ENCODE data around the gene GALNTL6.

Gene GALNTL6

DNA sequence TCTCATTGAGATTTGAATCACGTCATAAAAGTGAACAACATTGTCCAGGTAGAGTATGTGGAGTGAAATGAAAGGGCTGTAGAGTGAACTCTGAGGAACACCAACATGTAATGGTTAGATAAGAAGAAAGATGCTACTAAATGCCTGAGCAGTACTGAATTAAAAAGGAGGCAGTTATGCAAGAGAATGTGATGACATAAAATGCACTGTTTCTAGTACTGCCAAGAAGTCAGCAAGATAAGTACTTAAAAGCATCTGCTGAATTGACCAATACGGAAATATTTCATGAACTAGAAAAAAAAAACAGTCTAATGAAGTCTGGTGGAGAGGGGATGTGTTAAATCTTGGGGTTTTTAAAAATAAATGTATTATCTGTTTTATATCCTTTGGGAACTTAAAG, 771.6 kb downstream of the GALNTL6 start:
- DNase-seq, result no peak

DNA sequence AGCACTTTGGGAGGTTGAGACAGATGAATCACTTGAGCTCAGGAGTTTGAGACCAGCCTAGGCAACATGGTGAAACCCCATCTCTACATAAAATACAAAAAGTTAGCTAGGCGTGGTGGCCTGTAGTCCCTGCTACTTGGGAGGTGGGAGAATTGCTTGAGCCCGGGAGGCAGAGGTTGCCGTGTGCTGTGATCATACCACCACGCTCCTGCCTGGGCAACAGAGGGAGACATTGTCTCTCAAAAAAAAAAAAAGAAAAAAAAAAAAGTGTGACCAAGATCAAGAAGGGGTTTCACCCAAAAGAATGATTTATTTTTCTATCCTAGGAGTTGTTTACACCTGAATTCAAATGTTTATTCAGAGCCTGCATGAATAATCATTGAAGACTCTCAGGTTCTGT, 783.0 kb downstream of the GALNTL6 start:
- DNase-seq, result no peak

DNA sequence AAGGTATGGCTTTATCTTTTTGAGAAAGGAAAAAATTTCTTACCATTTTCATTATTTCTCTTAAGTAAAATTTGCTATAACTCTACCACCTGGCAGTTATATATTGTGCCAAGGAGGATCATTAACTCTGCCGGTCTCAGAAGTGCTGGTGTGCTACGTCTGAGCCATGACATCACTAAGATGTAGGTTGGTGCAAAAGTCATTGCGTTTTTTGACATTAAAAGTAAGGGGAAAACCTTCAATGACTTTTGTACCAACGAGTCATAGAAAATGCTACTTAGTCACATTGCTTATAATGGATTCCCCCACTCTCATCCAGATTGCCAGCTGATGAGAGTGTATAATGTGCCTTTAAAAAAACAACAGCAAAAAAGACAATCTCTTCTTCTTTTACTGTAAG, 786.4 kb downstream of the GALNTL6 start:
- no peak for DNase-seq

DNA sequence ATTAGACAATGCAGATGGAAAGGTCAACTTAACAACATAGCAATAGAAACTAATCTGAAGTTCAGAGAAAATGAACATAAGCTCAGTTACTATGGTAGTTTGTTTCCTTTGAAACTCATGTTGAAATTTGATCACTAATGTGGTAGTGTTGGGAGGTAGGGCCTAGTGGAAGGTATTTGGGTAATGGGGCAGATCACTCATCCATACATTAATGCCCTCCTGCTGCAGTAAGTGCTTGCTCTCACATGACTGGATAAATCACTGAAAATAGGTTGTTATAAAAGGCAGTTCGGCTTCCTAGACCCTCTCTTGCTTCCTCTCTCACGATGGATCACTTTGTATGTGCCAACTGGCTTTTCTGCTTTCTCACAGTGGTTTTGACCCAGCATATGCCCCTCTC, 788.0 kb downstream of the GALNTL6 start:
- no peak for DNase-seq

DNA sequence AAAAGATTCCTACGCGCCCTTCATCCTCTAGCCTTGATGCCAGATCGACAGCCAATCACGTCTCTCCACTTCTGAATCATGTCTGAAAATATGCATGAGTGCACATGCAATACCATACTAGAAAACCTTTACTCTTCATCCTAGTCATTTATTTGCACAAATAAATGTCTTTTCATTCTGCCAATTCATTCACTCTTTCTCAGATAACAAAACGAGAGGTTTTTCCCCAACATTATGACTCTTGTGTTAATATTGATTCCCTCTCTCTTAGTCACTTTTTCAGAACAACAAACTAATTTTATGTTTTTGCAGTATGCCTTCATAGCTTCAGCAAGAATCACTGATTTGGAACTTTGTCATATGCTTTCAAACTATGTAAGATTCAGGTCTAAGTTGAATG, 806.0 kb downstream of the GALNTL6 start:
- no peak for DNase-seq

DNA sequence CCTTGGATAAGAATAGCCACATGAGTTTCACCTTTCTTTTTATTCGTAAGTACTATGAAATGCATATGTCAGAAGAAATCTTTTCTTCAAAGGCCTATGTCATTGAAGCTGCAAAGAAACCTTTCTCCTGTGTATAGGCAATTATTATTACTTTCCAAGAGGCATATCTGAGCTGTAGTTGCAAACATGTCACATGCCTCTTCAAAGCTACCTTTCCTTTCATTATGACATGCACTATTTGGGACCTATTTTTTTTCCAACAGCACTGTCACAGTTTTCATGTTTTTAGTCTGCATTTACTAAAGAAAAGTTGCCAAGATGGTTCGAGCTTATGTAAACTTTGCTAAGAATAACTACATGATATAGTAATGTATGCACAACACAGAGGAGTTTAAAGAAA, 806.6 kb downstream of the GALNTL6 start:
- no peak for DNase-seq

DNA sequence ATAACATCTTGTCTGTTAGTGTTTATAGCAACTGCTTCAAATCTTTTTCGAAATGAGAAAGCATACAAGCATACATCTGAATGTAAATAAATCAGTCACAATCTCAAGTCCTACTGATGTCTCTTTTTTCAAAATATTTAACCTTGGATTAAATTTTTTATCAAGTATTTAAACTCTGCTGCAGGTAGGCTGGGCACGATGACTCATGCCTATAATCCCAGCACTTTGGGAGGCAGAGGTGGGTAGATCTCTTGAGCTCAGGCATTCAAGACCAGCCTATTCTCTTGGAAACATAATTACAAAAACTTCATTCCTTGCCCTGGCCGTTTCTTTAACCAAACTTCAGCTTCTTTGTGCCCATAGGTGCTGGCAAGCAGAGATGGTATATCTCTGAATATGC, 815.1 kb downstream of the GALNTL6 start:
- no peak for DNase-seq

DNA sequence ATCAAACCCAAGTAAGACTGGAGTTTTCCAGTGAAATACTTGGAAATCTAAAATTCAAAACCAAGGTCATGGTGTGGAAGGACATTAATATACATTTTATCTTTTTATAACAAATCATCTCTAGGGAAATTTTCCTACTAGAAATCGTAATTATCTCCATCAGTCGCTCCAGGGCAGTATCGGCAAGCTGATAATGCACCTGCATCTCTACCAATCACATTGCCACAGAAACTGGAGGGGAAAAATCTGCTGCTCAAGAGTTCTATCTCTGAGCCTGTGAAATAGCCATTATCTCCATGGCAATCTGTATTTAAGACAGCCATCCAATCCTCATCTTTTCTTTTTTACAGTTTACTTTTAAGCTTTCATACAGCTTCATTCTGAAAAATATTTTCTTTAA, 817.1 kb downstream of the GALNTL6 start:
- no peak for DNase-seq

DNA sequence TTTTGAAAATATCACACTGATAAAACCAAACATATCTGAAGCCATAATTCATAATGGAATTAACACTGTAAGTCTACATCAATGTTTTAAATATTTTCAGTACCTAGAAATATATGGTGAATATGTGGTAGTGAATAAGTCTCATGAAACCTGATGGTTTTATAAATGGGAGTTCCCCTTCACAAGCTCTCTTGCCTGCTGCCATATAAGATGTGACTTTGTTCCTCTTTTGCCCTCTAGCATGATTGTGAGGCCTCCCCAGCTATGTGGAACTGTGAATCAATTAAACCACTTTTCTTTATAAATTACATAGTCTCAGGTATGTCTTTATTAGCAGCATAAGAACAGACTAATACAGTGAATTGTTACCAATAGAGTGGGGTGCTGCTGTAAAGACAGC, 818.6 kb downstream of the GALNTL6 start:
- no peak for DNase-seq

DNA sequence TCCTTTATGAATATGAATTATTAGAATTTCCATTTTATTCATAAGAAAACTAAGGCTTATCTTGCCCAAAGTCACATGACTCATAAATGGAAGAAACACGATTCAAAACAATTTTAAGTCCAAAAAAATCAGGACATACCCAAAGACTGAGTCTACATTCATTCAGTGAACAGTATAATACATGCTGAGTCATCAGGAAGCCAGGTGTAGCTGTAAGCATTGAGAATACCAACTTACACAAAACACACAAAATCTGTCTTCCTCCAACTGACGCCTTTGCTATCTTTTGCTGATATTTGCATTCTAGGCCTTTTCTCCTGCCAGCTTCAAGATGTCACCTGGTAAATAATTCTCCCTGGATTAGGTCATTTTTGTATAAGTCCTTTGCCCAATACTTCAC, 835.3 kb downstream of the GALNTL6 start:
- no peak for DNase-seq

DNA sequence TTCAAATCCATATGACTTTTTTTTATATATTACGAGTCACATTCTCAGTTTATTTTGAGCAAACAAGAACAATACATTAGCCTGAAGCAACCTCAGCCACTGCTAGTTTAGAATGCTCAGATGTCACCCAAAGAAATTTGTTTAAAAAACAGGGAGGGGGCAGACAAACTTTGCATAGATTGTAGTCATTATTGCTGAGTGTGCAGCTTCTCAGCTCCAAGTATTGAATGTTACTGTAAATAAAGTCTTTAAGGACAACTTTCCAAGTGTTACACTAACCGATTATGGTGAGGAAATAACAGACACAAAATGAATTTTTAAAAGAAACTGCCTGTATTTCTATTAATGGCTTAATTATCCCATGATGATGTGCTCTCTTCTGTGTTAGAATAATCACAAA, 835.9 kb downstream of the GALNTL6 start:
- no peak for DNase-seq

DNA sequence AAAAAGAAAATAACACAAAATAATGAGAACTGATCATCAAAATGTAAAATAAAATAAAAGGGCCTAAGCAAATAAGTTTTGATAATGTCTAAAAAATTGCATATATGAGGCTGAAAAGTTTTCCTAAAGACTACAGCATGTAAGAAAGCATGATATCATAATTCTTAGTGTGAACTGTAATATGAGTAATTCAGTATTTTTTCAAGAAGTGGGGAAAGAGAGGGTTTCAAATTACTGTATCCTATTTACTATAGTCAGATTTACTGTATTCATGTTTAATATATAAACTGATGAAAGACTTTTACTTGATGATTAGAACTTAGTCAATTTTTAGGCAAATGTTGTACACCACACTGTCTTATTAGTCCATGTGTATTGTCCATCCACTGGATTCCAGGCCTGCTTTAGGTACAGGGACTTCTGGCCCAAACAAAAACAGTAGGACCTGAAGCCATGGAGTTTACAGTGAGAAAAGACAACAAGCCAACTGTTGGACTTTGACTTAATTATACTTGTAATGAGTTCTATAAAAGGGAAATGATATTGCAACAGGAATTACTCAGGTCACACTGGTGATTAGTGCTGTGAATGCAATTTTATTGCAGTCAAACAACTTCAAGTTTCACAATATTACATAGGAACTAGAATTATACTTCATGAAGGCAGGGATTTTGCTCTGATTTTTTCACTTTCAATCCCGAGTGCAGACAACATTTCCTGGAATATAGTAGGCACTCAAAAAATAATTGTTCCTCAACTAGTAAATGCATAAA, 837.7 kb downstream of the GALNTL6 start:
- no peak for DNase-seq

DNA sequence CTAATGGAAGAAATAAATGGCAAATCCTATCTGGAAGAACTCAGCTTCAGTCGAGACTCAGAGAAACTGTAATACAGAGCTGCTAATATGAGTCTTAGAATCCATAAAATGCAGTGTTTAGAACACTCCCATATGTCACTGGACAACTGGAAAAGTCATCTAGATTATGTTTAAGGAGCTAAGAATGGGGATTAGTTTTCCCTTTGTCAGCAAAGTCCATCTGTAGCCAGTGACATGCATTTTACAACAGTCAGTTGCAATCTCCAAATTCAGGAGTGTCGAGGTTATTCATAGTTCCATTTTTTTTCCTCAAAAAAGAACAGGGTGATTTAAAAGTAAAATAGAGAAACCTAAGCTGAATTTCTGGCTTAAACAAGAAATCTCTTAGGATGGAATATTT, 838.8 kb downstream of the GALNTL6 start:
- no peak for DNase-seq

DNA sequence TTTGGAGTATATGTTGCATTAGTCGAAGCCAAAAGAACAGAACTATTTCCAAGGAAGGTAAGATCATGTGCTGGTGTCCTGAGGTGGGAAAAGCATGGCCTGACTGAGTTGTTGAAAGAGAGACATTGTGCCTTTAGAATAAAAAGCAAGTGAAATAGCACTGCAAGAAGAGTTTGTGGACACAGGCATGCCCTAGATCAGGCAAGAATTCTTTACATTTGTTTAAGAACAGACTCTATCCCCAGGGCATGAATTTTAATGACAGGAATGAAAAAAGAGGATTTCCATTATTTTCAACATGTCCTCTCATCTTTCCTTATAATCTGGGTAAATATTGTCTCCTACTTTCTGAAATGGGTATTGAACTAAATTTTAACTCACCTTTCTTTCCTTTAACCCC, 839.2 kb downstream of the GALNTL6 start:
- no peak for DNase-seq

DNA sequence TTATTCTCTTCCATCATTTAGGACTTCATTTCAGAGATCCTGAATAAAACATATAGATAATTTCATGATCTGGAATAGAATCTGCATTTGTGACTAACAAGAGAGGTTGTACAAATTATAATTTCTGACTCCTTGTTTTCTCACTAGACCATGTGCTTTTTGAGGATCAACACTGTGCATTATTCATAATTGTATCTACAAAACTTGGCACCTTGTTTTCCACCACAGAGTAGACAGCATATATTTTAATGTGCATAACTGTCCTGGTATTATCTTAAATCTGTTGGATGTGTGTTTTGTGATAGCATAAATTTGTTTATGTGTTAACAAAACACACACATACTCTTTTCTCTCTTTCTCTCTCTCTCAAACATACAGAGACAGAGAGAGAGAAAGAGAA, 840.5 kb downstream of the GALNTL6 start:
- no peak for DNase-seq

DNA sequence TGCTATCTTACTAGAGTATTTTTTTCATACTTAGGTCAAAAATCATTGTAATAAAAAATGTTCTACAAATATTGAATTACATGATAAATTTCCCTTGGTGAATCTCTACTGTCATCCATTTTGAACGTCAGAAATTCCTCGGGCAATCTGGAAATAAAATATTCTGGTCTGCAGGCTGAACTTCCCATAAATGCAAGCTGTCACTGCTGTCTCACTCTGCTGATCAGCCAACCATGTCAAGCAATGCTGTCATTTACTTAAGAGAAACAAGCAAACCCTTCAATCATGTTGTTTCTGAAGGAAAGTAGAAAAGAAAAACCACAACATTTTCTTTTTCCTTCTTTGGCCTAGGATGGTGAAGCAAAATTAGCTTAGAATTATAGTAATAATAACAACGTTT, 841.3 kb downstream of the GALNTL6 start:
- DNase-seq, result no peak

DNA sequence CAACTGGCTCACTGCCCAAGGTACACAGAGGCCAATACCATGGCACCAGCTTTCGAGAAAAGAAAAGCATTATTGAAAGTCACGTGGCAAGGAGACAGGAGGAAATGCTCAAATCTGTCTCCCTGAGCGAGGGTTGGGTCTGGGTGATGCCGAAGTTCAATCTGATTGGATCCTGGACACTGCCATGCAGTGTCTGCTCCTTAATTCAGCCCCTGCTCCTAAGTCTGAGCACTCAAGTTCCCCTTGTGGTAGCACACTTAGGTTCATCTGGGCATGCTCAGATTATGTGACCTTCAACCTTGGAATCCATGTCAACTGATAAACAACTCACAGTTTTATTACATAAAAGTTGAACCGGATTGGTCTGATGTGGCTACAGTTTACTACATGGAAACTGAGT, 842.9 kb downstream of the GALNTL6 start:
- no peak for DNase-seq

DNA sequence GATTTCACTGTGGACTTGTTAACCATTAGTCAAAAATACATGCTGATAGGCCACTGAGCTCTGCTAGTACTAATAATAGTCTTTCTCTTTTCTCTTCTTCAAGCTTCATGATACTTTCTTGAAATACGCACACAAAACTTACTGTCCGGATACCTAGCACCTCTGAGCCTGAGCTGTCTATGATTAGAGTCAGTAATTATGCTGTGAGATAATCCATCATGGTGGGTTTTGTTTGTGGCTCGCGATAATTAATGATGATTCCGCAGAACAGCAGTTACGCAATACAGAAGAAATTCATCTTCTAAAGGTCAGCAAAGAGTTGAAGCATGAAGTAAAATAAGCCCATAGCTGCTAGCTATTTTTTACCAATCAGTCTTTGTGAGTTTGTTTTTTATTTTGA, 843.9 kb downstream of the GALNTL6 start:
- DNase-seq, result no peak

DNA sequence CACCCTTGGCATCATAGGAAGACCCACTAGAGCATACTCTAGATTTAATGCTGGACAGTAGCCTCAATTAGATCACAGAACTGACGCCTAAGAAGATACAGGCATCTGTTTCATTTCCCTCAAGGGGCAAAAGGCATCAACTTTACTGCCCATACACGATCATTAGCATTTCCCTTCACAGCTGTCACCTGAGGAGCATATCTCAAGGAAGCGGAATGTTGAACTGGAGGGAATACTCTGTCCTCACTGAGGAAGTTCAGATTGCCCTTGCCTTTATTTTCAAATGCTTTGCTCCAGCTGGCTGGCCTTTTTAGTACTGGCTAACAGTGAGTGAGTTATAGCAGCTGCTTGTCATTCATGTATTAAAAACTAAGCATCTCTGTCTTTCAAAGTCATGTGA, 847.0 kb downstream of the GALNTL6 start:
- no peak for DNase-seq

DNA sequence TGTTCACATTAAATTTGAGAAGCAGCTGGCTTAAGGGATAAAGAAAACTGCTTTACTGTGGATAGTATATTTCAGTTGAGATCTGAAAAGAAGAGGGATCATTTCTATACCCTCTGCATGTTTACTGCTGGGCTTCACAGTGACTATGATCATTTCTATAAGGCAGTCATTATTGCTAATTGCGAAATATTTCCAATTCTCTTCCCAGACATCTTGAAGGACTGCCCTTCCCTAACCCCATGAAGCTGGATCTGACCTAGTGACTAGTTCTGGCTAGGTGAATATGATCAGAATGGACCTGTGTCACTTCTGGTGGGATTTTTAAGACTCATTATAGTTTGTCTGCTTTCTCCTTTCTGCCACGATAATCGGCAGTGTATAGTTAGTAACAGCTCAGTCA, 848.9 kb downstream of the GALNTL6 start:
- no peak for DNase-seq

DNA sequence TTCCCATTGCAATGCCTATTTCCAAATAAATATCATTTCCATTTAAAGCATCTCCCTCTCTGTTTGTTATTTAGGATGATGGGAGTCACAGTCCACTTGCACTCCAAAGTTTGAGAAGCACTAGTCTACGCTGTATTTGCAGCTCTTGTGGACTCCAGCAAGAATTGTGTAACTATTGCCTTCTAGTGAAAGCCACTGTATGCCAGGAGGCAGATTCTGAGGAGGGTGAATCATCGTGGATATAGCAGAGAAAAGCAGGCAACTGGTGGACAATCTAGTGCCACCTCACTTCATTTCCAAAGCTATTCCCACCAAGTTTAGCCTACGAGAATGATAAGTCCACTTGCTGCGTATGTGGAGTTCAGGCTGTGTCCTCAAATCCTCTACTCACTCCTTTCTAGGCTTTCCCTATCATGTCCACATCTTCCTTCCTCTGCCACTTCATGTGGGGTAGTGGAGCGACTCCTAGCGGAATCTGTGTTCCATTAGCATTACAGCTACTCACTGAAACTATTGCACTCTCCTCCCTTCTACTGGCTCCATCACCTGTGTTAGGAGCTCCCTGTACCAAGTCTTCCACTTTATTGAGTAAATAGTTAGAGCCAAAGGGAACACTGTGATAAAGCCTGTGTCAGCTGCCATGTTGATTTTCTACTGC, 853.6 kb downstream of the GALNTL6 start:
- no peak for DNase-seq

DNA sequence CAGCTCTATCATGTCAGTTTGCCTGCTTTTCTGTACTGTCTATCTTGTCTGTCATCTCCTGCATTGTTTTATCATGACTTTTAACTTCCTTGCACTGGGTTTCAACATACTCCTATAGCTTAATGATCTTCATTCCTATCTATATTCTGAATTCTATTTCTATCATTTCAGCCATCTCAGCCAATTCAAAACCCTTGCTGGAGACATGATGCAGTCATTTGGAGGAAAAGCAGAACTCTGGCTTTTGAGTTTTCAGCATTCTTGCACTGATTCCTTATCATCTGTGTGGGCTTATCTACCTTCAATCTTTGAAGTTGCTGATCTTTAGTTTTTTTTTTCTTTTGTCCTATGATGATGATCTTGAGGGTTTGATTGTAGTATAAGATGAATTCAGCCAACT, 861.6 kb downstream of the GALNTL6 start:
- no peak for DNase-seq

DNA sequence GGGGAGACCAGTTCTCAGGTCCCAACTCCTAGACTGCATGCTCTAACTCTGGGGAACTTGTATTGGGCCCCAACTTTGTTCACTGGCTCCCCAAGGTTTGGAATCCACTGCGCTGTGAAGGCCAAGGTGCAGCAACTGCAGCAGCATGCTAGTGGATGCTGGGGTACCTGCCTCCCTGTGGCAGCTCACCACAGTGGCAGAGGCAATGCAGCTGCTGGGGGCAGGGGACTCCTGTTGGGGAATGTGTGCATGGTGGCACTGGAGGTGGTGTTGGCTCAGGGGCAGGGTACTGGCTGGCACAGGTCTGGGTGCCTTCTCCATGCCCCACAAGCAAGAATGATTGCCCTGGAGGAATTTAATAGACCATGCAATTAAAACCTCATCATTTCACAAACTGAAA, 862.0 kb downstream of the GALNTL6 start:
- no peak for DNase-seq

DNA sequence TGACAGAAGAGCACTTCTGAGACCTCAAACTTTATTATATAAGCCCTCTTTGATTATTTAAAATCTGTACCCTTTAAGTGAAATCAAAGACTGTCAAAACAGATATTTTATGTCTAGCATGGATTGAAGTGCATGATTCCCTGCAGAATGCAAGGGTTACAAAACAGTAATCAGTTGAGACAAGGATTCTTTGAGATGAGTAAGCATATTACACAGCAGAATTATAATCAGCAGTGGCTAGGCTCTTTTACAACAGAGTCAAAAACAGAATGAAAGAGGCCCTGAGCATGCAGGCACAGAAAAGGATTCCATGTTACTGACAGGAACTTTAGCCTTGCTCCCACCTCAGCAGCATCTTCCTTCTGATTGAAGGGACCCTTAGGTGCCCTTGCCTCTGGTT, 867.5 kb downstream of the GALNTL6 start:
- DNase-seq, result no peak

DNA sequence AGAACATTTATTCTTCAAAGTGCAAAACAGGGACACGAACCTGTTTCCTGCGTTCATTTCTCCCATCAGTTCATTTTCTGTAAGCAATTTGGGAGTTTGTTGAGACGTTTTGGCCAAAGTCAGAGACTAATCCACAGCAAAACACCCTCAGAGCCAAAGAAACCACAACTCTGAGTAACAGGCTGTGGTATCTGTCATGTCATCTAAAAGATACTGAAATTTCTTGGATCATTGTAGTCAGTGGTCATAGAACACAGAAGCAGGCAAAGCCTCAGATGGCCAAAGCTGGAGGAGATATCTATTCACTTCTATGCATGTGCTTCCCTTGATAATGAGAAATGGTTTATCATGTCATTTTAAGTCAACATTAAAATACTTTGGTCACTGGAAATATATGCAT, 869.8 kb downstream of the GALNTL6 start:
- no peak for DNase-seq
